ENCODE measurements around the gene JAK2. TPM values are rescaled to one million over a fixed set of nuclear protein-coding genes. Genes with fewer than 3 reads are reported as not detected.

Gene JAK2
- polyA plus RNA-seq, 1 donor (not counting 4 experiments of a cell fraction or from before 2014, with no cell fraction given): 5.4 TPM

DNA sequence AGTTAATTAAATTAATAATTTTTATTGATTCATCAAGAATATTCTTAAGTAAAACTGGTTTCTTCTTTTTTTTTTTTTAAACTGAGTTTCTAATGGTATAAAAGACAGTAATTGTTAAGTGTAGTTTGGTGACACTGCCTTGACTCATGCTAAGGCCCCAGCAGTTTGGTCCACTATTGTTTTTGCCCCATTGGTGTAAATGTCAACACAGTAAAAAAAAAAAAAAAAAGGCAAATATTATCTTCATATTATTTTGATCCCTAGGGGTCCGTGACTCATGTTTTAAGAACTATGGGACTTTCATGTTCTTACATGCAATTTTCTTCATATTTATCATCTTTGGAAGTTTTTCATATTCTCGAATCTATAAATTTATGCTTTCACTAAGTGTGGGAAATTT, 29.2 kb upstream of the JAK2 start:
- Histone ChIP-seq H3K4me3 (ENCODE audit: control insufficient read depth in 2 of 3, extremely low read depth in 1 of 3, insufficient read depth in 2 of 3, low read depth in 1 of 3, low read length in 3 of 3) (no peak overlapping the region), H2AFZ (ENCODE audit: control insufficient read depth, low read length) (no peak overlapping the region), H3K9me1 (ENCODE audit: control insufficient read depth, extremely low read depth, insufficient read depth, low read length) (no peaks in the 10 kb centered on the region), H3K4me2 (ENCODE audit: control insufficient read depth, extremely low read depth, insufficient read depth, low read depth, low read length) (no peak overlapping the region), H3K27me3 (ENCODE audit: control insufficient read depth, extremely low read depth, insufficient read depth, low read length) (no peaks in the 10 kb centered on the region), H3K9me3 (ENCODE audit: control insufficient read depth, low read depth, low read length) (no peaks in the 10 kb centered on the region), H3K79me2 (ENCODE audit: control insufficient read depth, insufficient read depth, low read length) (no peaks in the 10 kb centered on the region), H4K20me1 (ENCODE audit: control insufficient read depth, extremely low read depth, insufficient read depth, low read length) (no peaks in the 10 kb centered on the region), H3K36me3 (ENCODE audit: control insufficient read depth in 2 of 2, extremely low read depth in 1 of 2, insufficient read depth in 2 of 2, low read length in 2 of 2) (no peaks in the 10 kb centered on the region), H3K9ac (ENCODE audit: control insufficient read depth, extremely low read depth, insufficient read depth, low read length) (no peak overlapping the region), H3K27ac (ENCODE audit: control insufficient read depth, insufficient read depth, low read length) (no peak overlapping the region), H3K4me1 (ENCODE audit: control insufficient read depth, extremely low read depth, insufficient read depth, low read length) (peaks cover 7% of the 10 kb centered on the region)
- DNase-seq (ENCODE audit: low read depth, low spot score) (no peak), FAIRE-seq (no peak)
- dilution Hi-C loops (cut with MboI; ENCODE audit: extremely low pct_ligation_motif_present, low sequenced_read_pairs): no loop called here
- TF ChIP-seq, protein P1, sequence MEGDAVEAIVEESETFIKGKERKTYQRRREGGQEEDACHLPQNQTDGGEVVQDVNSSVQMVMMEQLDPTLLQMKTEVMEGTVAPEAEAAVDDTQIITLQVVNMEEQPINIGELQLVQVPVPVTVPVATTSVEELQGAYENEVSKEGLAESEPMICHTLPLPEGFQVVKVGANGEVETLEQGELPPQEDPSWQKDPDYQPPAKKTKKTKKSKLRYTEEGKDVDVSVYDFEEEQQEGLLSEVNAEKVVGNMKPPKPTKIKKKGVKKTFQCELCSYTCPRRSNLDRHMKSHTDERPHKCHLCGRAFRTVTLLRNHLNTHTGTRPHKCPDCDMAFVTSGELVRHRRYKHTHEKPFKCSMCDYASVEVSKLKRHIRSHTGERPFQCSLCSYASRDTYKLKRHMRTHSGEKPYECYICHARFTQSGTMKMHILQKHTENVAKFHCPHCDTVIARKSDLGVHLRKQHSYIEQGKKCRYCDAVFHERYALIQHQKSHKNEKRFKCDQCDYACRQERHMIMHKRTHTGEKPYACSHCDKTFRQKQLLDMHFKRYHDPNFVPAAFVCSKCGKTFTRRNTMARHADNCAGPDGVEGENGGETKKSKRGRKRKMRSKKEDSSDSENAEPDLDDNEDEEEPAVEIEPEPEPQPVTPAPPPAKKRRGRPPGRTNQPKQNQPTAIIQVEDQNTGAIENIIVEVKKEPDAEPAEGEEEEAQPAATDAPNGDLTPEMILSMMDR (optimal IDR thresholded peaks at IDR 0.05 in 1 of 3, IDR thresholded peaks at IDR 0.05 in 1 of 3, conservative IDR thresholded peaks at IDR 0.05 in 1 of 3; ENCODE audit: extremely low read depth in 1 of 3, insufficient read depth in 2 of 3, low read length in 3 of 3): no peak
- no peak for TF ChIP-seq EZH2 (IDR thresholded peaks at IDR 0.05; ENCODE audit: low read length)

DNA sequence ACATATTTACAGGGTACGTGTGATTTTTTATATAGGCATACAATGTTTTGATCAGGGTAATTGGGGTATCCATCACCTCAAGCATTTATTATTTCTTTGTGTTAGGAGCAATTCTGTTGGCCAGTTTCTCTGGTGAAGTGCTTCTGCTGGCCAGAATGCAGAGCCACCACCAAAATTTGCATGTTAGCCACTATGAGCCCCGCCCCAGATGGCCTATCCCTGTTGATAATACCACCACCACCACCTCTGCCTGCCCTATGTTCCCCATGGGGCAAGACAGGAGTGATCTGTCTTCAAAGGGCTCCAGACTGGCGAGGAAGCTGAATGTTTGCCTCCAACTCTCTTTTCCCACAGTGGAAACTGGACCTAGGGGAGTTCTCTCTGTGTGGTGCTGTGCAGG, 26.0 kb upstream of the JAK2 start:
- no peaks in the 10 kb centered on the region for H3K36me3 ChIP-seq (ENCODE audit: control insufficient read depth in 2 of 2, extremely low read depth in 1 of 2, insufficient read depth in 2 of 2, low read length in 2 of 2)
- H3K27ac ChIP-seq (ENCODE audit: control insufficient read depth, insufficient read depth, low read length): no peak overlapping the region
- no peak overlapping the region for H3K4me2 ChIP-seq (ENCODE audit: control insufficient read depth, extremely low read depth, insufficient read depth, low read depth, low read length)
- no peak overlapping the region for H3K9ac ChIP-seq (ENCODE audit: control insufficient read depth, extremely low read depth, insufficient read depth, low read length)
- H2AFZ ChIP-seq (ENCODE audit: control insufficient read depth, low read length): no peak overlapping the region
- no peak for TF ChIP-seq EZH2 (IDR thresholded peaks at IDR 0.05; ENCODE audit: low read length)
- TF ChIP-seq, protein P1 (optimal IDR thresholded peaks at IDR 0.05 in 1 of 3, IDR thresholded peaks at IDR 0.05 in 1 of 3, conservative IDR thresholded peaks at IDR 0.05 in 1 of 3; ENCODE audit: extremely low read depth in 1 of 3, insufficient read depth in 2 of 3, low read length in 3 of 3): no peak
- DNase-seq (ENCODE audit: low read depth, low spot score) (no peak), FAIRE-seq (no peak)
- peaks cover 7% of the 10 kb centered on the region for H3K4me1 ChIP-seq (ENCODE audit: control insufficient read depth, extremely low read depth, insufficient read depth, low read length)
- H3K79me2 ChIP-seq (ENCODE audit: control insufficient read depth, insufficient read depth, low read length): no peaks in the 10 kb centered on the region
- no peaks in the 10 kb centered on the region for H3K9me3 ChIP-seq (ENCODE audit: control insufficient read depth, low read depth, low read length)
- H4K20me1 ChIP-seq (ENCODE audit: control insufficient read depth, extremely low read depth, insufficient read depth, low read length): no peaks in the 10 kb centered on the region
- dilution Hi-C loops (cut with MboI; ENCODE audit: extremely low pct_ligation_motif_present, low sequenced_read_pairs): no loop called here
- no peaks in the 10 kb centered on the region for H3K27me3 ChIP-seq (ENCODE audit: control insufficient read depth, extremely low read depth, insufficient read depth, low read length)
- no peak overlapping the region for H3K4me3 ChIP-seq (ENCODE audit: control insufficient read depth in 2 of 3, extremely low read depth in 1 of 3, insufficient read depth in 2 of 3, low read depth in 1 of 3, low read length in 3 of 3)
- no peaks in the 10 kb centered on the region for H3K9me1 ChIP-seq (ENCODE audit: control insufficient read depth, extremely low read depth, insufficient read depth, low read length)

All from keratinocyte (primary cell).